Panc1 (cell line): ENCODE results near the gene TDRD10. TPM values are rescaled to one million over a fixed set of nuclear protein-coding genes. Genes with fewer than 3 reads are reported as not detected.

Source experiments
- ATAC-seq: fragments of 200-7000 bp; cut with Tn5 transposase; 2 replicates; pipeline ENCODE4 v1.9.1; 2020; ENCODE audit warnings: mild to moderate bottlenecking, moderate library complexity
- BruUV-seq: library from RNA; stranded (reverse); fragments of 400-500 nt; replicated peaks from 2 replicates; lab custom pipeline; 2021; lab: Mats Ljungman, UMichigan
- CTCF ChIA-PET: fragments of 300-600 bp; sonication (Branson Sonifier 250); formaldehyde crosslinking; loops from one replicate; lab custom pipeline; 2022; ENCODE audit warnings: antibody characterized with exemption; lab: Charles Lee
- POLR2A ChIA-PET: fragments of 300-600 bp; sonication (Branson Sonifier 250); formaldehyde crosslinking; loops from one replicate; lab custom pipeline; 2022; ENCODE audit warnings: antibody characterized with exemption; lab: Charles Lee
- DNase-seq: peaks from one replicate; pipeline ENCODE4 v3.0.0-alpha.2; 2010; ENCODE audit warnings: low read depth, low spot score
- H3K27ac ChIP-seq: 2 replicates; pipeline ENCODE4 v1.5.1; 2011; ENCODE audit warnings: mild to moderate bottlenecking, low read length, inconsistent platforms
- H3K27me3 ChIP-seq: fragments of 200-500 bp; sonication (Bioruptor generic); 2 replicates; pipeline ENCODE4 v1.6.0; 2014; ENCODE audit warnings: low read length, inconsistent platforms; ENCODE audit not compliant: control insufficient read depth, insufficient read depth
- H3K36me3 ChIP-seq: fragments of 200-500 bp; sonication (Bioruptor generic); 2 replicates; pipeline ENCODE4 v1.5.1; 2014; ENCODE audit warnings: inconsistent platforms, mild to moderate bottlenecking, low read length, moderate library complexity; ENCODE audit not compliant: control insufficient read depth, insufficient read depth
- H3K4me1 ChIP-seq: 2 replicates; pipeline ENCODE4 v1.5.1; 2011; ENCODE audit warnings: inconsistent platforms, mild to moderate bottlenecking, low read length, moderate library complexity; ENCODE audit not compliant: control insufficient read depth, insufficient read depth
- H3K4me3 ChIP-seq, 2 experiments: 2 replicates each; pipeline ENCODE4 v1.5.1; 2011 to 2012; ENCODE audit warnings: low read depth in 2 of 2, low read length in 2 of 2, mild to moderate bottlenecking in 2 of 2, inconsistent platforms in 1 of 2, moderate library complexity in 1 of 2
- H3K9me3 ChIP-seq: fragments of 200-500 bp; sonication (Bioruptor generic); 2 replicates; pipeline ENCODE4 v1.5.1; 2014; ENCODE audit warnings: low read depth, mild to moderate bottlenecking, inconsistent platforms, low read length, moderate library complexity; ENCODE audit not compliant: control insufficient read depth, insufficient read depth
- CTCF ChIP-seq: fragments of 450-650 bp; IDR thresholded peaks from 2 replicates; pipeline ENCODE4 v1.5.1; 2017; ENCODE audit warnings: mild to moderate bottlenecking
- POLR2AphosphoS5 ChIP-seq: IDR thresholded peaks from 2 replicates; pipeline ENCODE4 v1.6.1; 2012; ENCODE audit warnings: mild to moderate bottlenecking, low read depth, low read length, moderate library complexity
- REST ChIP-seq, 2 experiments: IDR thresholded peaks; 2 replicates each; pipeline ENCODE4 v1.6.1; 2011 to 2012; ENCODE audit warnings: low read depth in 2 of 2, control low read depth in 1 of 2, low read length in 1 of 2, mild to moderate bottlenecking in 1 of 2, moderate library complexity in 1 of 2; ENCODE audit not compliant: insufficient read depth in 1 of 2
- SIN3A ChIP-seq: IDR thresholded peaks from 2 replicates; pipeline ENCODE4 v1.6.1; 2012; ENCODE audit warnings: low read depth, mild to moderate bottlenecking, low read length, moderate library complexity, borderline replicate concordance; ENCODE audit not compliant: insufficient read depth
- TCF7L2 ChIP-seq: IDR thresholded peaks from 2 replicates; pipeline ENCODE4 v1.6.1; 2011; ENCODE audit warnings: mild to moderate bottlenecking, low read depth, low read length, inconsistent platforms
- in situ Hi-C: cut with HindIII; loops from 2 replicates; pipeline ENCODE4 v1.10.0; 2016; ENCODE audit warnings: low sequenced_read_pairs, low pct_unique_long_range_greater_than_20kb
- intact Hi-C: fragments of 100-400 bp; cut with micrococcal nuclease; formaldehyde crosslinking; loops from one replicate; pipeline ENCODE4 v1.10.0; 2022; ENCODE audit not compliant: unreplicated experiment
- total RNA-seq: library from RNA; stranded (reverse); gene quantifications from one replicate; pipeline ENCODE4 v1.2.1, GENCODE V29; 2021; ENCODE audit not compliant: unreplicated experiment

The TDRD10 gene
- total RNA-seq, 1 experiment from 2014 or later: not detected

GRCh38 chr1:154503898-154504297 is 1.9 kb downstream of the TDRD10 start:
- POLR2A ChIA-PET: no interaction called here
- Histone ChIP-seq H3K4me1 (no peaks in the 10 kb centered on the region), H3K36me3 (no peaks in the 10 kb centered on the region), H3K27ac (no peak overlapping the region), H3K27me3 (peaks cover 25% of the 10 kb centered on the region), H3K4me3 (no peak overlapping the region), H3K9me3 (no peaks in the 10 kb centered on the region)
- BruUV-seq: no TSS peak
- DNase-seq: no peak
- CTCF ChIA-PET: no interaction called here
- ATAC-seq: no peak
- intact Hi-C loops: no loop called here
- TF ChIP-seq POLR2AphosphoS5 (no peak), CTCF (no peak), REST (IDR thresholded peaks at IDR 0.05; ENCODE audit: insufficient read depth in 1 of 2, low read depth in 2 of 2, low read length in 1 of 2) (no peak), SIN3A (no peak), TCF7L2 (no peak)
- in situ Hi-C loops: no loop called here

GRCh38 chr1:154512760-154513159 is 10.7 kb downstream of the TDRD10 start:
- intact Hi-C loops: no loop called here
- H3K9me3 ChIP-seq: no peaks in the 10 kb centered on the region
- no peak for TF ChIP-seq CTCF
- TF ChIP-seq POLR2AphosphoS5: no peak
- TF ChIP-seq SIN3A: no peak
- no peak for TF ChIP-seq TCF7L2
- no peak for TF ChIP-seq REST (IDR thresholded peaks at IDR 0.05; ENCODE audit: insufficient read depth in 1 of 2, low read depth in 2 of 2, low read length in 1 of 2)
- no peak overlapping the region for H3K4me3 ChIP-seq
- ChIA-PET POLR2A (no interaction called here), CTCF (no interaction called here)
- ATAC-seq (no peak), DNase-seq (no peak)
- H3K4me1 ChIP-seq: no peaks in the 10 kb centered on the region
- no peak overlapping the region for H3K27ac ChIP-seq
- in situ Hi-C loops: no loop called here
- no peaks in the 10 kb centered on the region for H3K36me3 ChIP-seq
- BruUV-seq: no TSS peak
- peaks cover 2% of the 10 kb centered on the region; the same call in 1 of the 2 replicates for H3K27me3 ChIP-seq
